OCI-LY3 (cell line): ENCODE measurements around the gene NUTF2.

Source experiments
- CTCF ChIP-seq: fragments of 200-600, 300-600 bp; sonication (generic); IDR thresholded peaks from 2 replicates; pipeline ENCODE4 v1.5.1; 2014; ENCODE audit warnings: antibody characterized with exemption, low read length, low read depth
- EZH2phosphoT487 ChIP-seq: fragments of 200-600 bp; shearing (Covaris generic); IDR thresholded peaks from 2 replicates; pipeline ENCODE4 v1.6.1; 2018; ENCODE audit warnings: antibody characterized with exemption, mixed run types, low read depth

- TF ChIP-seq CTCF = no peak
- TF ChIP-seq EZH2phosphoT487 = no peak
These were observed 1.3 kb upstream of the NUTF2 start for GRCh38 chr16:67845291-67846062.
